GM12878 (cell line): ENCODE results near the gene RUSC1. TPM values are rescaled to one million over a fixed set of nuclear protein-coding genes. Genes with fewer than 3 reads are reported as not detected.
A peak's percentile ranks its signal among the peaks of the same experiment; 100 is the strongest.

Experiments
- BHLHE40 ChIP-seq, 2 experiments: fragments of 450-650 bp in 1 of 2; IDR thresholded peaks; 2 replicates each; pipeline ENCODE4 v1.6.1; 2011 to 2017; ENCODE audit warnings: low read depth in 2 of 2, borderline replicate concordance in 1 of 2, improper control_type of control experiment in 1 of 2, low read length in 1 of 2, mild to moderate bottlenecking in 1 of 2
- CHD4 ChIP-seq: fragments of 200-600 bp; sonication (generic); IDR thresholded peaks from 2 replicates; pipeline ENCODE4 v1.6.1; 2016; ENCODE audit warnings: mild to moderate bottlenecking
- FOXM1 ChIP-seq: IDR thresholded peaks from 2 replicates; pipeline ENCODE4 v1.6.1; 2012; ENCODE audit warnings: low read depth, mild to moderate bottlenecking, inconsistent platforms, low read length, moderate library complexity
- HCFC1 ChIP-seq: fragments of 150-350 bp; IDR thresholded peaks from 2 replicates; pipeline ENCODE4 v1.6.1; 2014; ENCODE audit warnings: low read length
- KAT2A ChIP-seq: conservative IDR thresholded peaks from 2 replicates; pipeline ENCODE4 v1.6.1; 2011; ENCODE audit warnings: low read depth, low read length; ENCODE audit not compliant: control insufficient read depth
- MXI1 ChIP-seq: fragments of 150-350 bp; IDR thresholded peaks from 2 replicates; pipeline ENCODE4 v1.6.1; 2011; ENCODE audit warnings: low read depth, mild to moderate bottlenecking, inconsistent platforms, low read length, improper control_type of control experiment
- NR2F1 ChIP-seq: fragments of 450-650 bp; conservative IDR thresholded peaks from 2 replicates; pipeline ENCODE4 v1.6.1; 2017; ENCODE audit warnings: mild to moderate bottlenecking
- PAX8 ChIP-seq: fragments of 450-650 bp; IDR thresholded peaks from 2 replicates; pipeline ENCODE4 v1.6.1; 2017; ENCODE audit warnings: mild to moderate bottlenecking, moderate library complexity
- RELA ChIP-seq: fragments of 450-650 bp; IDR thresholded peaks from 2 replicates; pipeline ENCODE4 v1.8.0; 2014; ENCODE audit warnings: borderline replicate concordance; ENCODE audit not compliant: partially characterized antibody
- RFX5 ChIP-seq: IDR thresholded peaks from 2 replicates; pipeline ENCODE4 v1.6.1; 2011; ENCODE audit warnings: low read depth, low read length, improper control_type of control experiment
- SIN3A ChIP-seq: IDR thresholded peaks from 2 replicates; pipeline ENCODE4 v1.6.1; 2012; ENCODE audit warnings: low read depth, low read length, improper control_type of control experiment
- SMAD5 ChIP-seq: IDR thresholded peaks from 2 replicates; pipeline ENCODE4 v1.6.1; 2016; ENCODE audit warnings: antibody characterized with exemption, low read depth
- SP1 ChIP-seq: IDR thresholded peaks from one replicate; pipeline ENCODE4 v1.6.1; 2011; ENCODE audit warnings: low read depth, low read length
- SREBF2 ChIP-seq: IDR thresholded peaks from 2 replicates; pipeline ENCODE4 v1.6.1; 2012; ENCODE audit warnings: mild to moderate bottlenecking, low read length
- STAT1 ChIP-seq: fragments of 450-650 bp; conservative IDR thresholded peaks from 2 replicates; pipeline ENCODE4 v1.6.1; 2014; ENCODE audit warnings: antibody characterized with exemption, mild to moderate bottlenecking
- TBL1XR1 ChIP-seq: IDR thresholded peaks from 2 replicates; pipeline ENCODE4 v1.6.1; 2012; ENCODE audit warnings: low read depth, low read length, improper control_type of control experiment
- ZNF274 ChIP-seq: IDR thresholded peaks from one replicate; pipeline ENCODE4 v1.8.0; 2011; ENCODE audit not compliant: insufficient read length, insufficient read depth
- ZSCAN29 ChIP-seq: fragments of 450-650 bp; IDR thresholded peaks from 2 replicates; pipeline ENCODE4 v1.6.1; 2017; ENCODE audit warnings: mild to moderate bottlenecking, moderate library complexity
- polyA plus RNA-seq, 11 experiments: library from polyadenylated mRNA; depleted of rRNA in 4 of 11; unstranded in 6 of 11; stranded (reverse) in 5 of 11; fragments of >200 nt; fragmentation: Nextera tagmentation in 4 of 11; fragmentation: Illumina TruSeq in 1 of 11; extraction: Ambion mirVana in 4 of 11; extraction: Trizol in 1 of 11; gene quantifications; 1 replicate in 1 of 11; 2 replicates in 10 of 11; pipeline versions ENCODE4 v1.2.1 to v1.2.3, GENCODE V29; 2011 to 2016; ENCODE audit warnings: inconsistent platforms in 2 of 11, missing spikeins in 2 of 11, low read depth in 1 of 11
- total RNA-seq, 4 experiments: library from RNA; depleted of rRNA in 3 of 4; stranded (reverse); fragments of >200 nt in 3 of 4; fragmentation: Illumina TruSeq in 1 of 4; extraction: Trizol in 1 of 4; gene quantifications; 2 replicates each; pipeline versions ENCODE4 v1.2.1 to v1.2.3, GENCODE V29; 2013 to 2021
- TF ChIP-seq, protein P1 (sequence below): IDR thresholded peaks from 2 replicates; pipeline ENCODE4 v1.6.1; 2012; ENCODE audit warnings: mild to moderate bottlenecking, low read depth, low read length
- TF ChIP-seq, protein P2 (sequence below): fragments of 450-650 bp; IDR thresholded peaks from 2 replicates; pipeline ENCODE4 v1.6.1; 2016; ENCODE audit warnings: mild to moderate bottlenecking
- TF ChIP-seq, protein P3 (sequence below): fragments of 450-650 bp; IDR thresholded peaks from 2 replicates; pipeline ENCODE4 v1.6.1; 2018; ENCODE audit warnings: mild to moderate bottlenecking, low read depth, moderate library complexity; ENCODE audit not compliant: partially characterized antibody
- TF ChIP-seq, protein P4 (sequence below): fragments of 450-650 bp; IDR thresholded peaks from 2 replicates; pipeline ENCODE4 v1.6.1; 2017; ENCODE audit warnings: low read depth, mild to moderate bottlenecking, moderate library complexity

The RUSC1 gene
- total and polyA plus RNA-seq, 10 of the 15 experiments (the other 5 are each of a cell fraction or from before 2014, with no cell fraction given) = 1.1 to 23.7 (median 12.3) TPM

DNA sequence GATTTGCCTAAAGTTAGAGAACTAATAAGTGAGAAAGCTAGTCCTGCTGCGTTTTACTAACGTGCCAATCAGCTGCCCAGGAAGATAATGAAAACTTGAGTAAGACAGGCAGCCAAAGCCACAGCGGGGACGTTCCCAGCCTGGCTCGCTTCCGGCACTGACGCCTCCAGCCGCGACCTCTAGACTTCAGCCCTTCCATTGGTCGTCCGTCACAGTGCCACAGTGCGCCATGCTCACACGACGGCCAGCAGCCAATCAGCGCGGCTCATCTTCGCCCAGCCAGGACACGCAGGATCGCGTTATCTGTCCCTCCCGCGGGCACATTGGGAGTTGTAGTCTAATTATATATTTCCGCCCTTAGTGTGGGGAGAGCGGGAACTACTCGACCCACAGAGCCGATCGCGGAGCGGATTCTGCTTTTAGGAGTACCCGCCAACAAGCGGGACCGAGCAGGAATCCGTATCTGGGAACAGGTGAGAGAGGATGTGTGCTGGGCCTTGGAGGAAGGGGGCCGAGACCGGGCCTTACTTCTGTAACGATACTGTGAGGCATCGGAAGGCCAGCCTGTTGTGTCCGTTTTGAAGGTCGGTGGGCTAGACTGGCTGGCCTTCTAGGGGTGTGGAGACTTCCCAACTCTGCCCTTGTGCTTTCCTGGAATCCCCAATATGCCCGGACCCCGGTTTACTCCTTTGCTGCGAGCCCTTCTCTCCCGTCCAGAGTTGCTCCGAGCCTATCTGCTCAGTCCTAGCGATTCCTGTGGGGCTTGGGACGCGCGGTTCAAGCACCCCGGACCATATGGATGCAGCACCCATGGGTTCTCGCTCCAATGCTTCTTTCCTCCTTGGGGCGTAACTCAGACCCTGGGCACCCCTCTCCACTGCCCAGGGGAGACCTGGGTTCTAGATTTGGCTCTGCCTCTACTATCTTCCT lies 11.9 kb upstream of the RUSC1 start, which contains the start of gene FDPS (continued):
- TF ChIP-seq, protein P1, sequence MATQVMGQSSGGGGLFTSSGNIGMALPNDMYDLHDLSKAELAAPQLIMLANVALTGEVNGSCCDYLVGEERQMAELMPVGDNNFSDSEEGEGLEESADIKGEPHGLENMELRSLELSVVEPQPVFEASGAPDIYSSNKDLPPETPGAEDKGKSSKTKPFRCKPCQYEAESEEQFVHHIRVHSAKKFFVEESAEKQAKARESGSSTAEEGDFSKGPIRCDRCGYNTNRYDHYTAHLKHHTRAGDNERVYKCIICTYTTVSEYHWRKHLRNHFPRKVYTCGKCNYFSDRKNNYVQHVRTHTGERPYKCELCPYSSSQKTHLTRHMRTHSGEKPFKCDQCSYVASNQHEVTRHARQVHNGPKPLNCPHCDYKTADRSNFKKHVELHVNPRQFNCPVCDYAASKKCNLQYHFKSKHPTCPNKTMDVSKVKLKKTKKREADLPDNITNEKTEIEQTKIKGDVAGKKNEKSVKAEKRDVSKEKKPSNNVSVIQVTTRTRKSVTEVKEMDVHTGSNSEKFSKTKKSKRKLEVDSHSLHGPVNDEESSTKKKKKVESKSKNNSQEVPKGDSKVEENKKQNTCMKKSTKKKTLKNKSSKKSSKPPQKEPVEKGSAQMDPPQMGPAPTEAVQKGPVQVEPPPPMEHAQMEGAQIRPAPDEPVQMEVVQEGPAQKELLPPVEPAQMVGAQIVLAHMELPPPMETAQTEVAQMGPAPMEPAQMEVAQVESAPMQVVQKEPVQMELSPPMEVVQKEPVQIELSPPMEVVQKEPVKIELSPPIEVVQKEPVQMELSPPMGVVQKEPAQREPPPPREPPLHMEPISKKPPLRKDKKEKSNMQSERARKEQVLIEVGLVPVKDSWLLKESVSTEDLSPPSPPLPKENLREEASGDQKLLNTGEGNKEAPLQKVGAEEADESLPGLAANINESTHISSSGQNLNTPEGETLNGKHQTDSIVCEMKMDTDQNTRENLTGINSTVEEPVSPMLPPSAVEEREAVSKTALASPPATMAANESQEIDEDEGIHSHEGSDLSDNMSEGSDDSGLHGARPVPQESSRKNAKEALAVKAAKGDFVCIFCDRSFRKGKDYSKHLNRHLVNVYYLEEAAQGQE = 0 out of 2 replicates have a peak, but pooled peaks have one; percentile 43
- peak; percentile 76 to 89 for TF ChIP-seq BHLHE40 (IDR thresholded peaks at IDR 0.05; ENCODE audit: borderline replicate concordance in 1 of 2, low read depth in 2 of 2, low read length in 1 of 2)
- TF ChIP-seq HCFC1 = peak; percentile 94
- TF ChIP-seq SREBF2 = peak; percentile 78; the same call in 1 of the 2 replicates
- TF ChIP-seq SIN3A = peak; percentile 81
- TF ChIP-seq, protein P2, sequence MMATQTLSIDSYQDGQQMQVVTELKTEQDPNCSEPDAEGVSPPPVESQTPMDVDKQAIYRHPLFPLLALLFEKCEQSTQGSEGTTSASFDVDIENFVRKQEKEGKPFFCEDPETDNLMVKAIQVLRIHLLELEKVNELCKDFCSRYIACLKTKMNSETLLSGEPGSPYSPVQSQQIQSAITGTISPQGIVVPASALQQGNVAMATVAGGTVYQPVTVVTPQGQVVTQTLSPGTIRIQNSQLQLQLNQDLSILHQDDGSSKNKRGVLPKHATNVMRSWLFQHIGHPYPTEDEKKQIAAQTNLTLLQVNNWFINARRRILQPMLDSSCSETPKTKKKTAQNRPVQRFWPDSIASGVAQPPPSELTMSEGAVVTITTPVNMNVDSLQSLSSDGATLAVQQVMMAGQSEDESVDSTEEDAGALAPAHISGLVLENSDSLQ = peak; percentile 97
- TF ChIP-seq SMAD5 = peak; percentile 83; the same call in 1 of the 2 replicates
- TF ChIP-seq RELA = peak; percentile 95
- TF ChIP-seq TBL1XR1 = peak; percentile 56; the same call in 1 of the 2 replicates
- peak; percentile 70 for TF ChIP-seq MXI1
- no peak for TF ChIP-seq STAT1
- TF ChIP-seq KAT2A = no peak
- TF ChIP-seq RFX5 = peak; percentile 86
- TF ChIP-seq CHD4 = no peak
- no peak for TF ChIP-seq FOXM1
- TF ChIP-seq ZNF274 = no peak
- TF ChIP-seq, protein P3, sequence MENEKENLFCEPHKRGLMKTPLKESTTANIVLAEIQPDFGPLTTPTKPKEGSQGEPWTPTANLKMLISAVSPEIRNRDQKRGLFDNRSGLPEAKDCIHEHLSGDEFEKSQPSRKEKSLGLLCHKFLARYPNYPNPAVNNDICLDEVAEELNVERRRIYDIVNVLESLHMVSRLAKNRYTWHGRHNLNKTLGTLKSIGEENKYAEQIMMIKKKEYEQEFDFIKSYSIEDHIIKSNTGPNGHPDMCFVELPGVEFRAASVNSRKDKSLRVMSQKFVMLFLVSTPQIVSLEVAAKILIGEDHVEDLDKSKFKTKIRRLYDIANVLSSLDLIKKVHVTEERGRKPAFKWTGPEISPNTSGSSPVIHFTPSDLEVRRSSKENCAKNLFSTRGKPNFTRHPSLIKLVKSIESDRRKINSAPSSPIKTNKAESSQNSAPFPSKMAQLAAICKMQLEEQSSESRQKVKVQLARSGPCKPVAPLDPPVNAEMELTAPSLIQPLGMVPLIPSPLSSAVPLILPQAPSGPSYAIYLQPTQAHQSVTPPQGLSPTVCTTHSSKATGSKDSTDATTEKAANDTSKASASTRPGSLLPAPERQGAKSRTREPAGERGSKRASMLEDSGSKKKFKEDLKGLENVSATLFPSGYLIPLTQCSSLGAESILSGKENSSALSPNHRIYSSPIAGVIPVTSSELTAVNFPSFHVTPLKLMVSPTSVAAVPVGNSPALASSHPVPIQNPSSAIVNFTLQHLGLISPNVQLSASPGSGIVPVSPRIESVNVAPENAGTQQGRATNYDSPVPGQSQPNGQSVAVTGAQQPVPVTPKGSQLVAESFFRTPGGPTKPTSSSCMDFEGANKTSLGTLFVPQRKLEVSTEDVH = peak; percentile 62
- TF ChIP-seq, protein P4, sequence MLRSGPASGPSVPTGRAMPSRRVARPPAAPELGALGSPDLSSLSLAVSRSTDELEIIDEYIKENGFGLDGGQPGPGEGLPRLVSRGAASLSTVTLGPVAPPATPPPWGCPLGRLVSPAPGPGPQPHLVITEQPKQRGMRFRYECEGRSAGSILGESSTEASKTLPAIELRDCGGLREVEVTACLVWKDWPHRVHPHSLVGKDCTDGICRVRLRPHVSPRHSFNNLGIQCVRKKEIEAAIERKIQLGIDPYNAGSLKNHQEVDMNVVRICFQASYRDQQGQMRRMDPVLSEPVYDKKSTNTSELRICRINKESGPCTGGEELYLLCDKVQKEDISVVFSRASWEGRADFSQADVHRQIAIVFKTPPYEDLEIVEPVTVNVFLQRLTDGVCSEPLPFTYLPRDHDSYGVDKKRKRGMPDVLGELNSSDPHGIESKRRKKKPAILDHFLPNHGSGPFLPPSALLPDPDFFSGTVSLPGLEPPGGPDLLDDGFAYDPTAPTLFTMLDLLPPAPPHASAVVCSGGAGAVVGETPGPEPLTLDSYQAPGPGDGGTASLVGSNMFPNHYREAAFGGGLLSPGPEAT = peak; percentile 20; the same call in 1 of the 2 replicates
- TF ChIP-seq SP1 = peak; percentile 93
- no peak for TF ChIP-seq PAX8
- TF ChIP-seq ZSCAN29 = no peak
- TF ChIP-seq NR2F1 = no peak; the same call in 1 of the 2 replicates
